Adipose tissue (tissue), 3 donors: Measurements from ENCODE around the gene TMPRSS9. TPM values are rescaled to one million over a fixed set of nuclear protein-coding genes. Genes with fewer than 3 reads are reported as not detected.
"Not testable (repeated sequence)": the region's sequence is repeated elsewhere in the genome, so short reads cannot be mapped to it uniquely, and the experiment has no call there.

Source experiments
- H3K27ac ChIP-seq: one replicate; pipeline ENCODE4 v1.5.1; 2013; ENCODE audit warnings: low read depth, low read length
- WGBS, 3 donors: extraction: QIAGEN DNeasy Blood & Tissue Kit; methylation state at CpG; one replicate each; pipeline ENCODE4 v1.1.7; 2013; 5-methylcytosine and 5-hydroxymethylcytosine counted together
- polyA plus RNA-seq, 3 donors: library from polyadenylated mRNA; stranded (reverse); fragments of 200-250 nt; gene quantifications; one replicate each; pipeline ENCODE4 v1.2.3, GENCODE V29; 2013
- donor health status: healthy with polysubstance abuse.
- donor health status: Bipolar disorder and iron deficiency.
- donor health status: healthy.

The TMPRSS9 gene
- polyA plus RNA-seq, 3 donors = 0.09 to 0.75 TPM; not detected in 1

DNA sequence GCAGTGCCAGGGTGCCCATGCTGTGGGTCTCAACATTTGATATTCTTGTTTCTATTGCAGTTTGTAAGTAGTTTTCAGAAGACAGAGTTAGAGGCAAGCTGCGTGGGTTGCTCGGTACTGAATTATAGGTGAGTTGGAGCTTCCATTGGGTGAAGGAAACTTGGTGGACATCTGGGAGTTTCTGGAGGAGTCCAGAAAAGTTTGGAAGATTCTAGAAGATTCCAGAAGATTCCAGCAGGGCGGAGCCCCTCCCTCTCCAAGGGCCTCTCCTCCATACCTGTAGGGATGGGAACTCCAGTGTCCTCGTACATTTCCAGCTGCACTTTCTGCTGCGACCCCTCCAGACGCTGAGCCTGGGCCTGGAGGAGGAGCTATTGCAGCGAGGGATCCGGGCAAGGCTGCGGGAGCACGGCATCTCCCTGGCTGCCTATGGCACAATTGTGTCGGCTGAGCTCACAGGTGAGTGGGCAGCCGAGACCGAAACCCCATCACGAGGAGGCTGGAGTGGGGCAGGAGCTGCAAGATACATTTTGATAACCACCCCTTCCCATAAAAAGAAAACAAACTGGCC is 38.8 kb downstream of the TMPRSS9 start:
- 82 to 89% (median 82%) methylated on average over 14 of the region's 14 CpGs for WGBS, 3 donors
- H3K27ac ChIP-seq = no peak overlapping the region

DNA sequence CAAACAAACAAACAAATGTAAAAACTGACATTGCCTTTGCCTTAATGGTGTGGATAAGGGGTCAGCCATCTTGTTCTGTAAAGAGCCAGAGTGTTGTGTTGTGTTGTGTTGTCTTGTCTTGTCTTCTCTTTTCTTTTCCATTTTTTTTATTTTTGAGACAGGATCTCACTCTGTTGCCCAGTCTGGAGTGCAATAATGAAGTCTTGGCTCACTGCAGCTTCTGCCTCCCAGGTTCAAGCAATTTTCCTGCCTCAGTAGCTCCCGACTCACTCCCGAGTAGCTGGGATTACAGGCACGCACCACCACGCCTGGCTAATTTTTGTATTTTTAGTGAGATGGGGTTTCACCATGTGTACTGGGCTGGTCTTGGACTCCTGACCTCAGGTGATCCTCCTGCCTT is 39.5 kb downstream of the TMPRSS9 start:
- H3K27ac ChIP-seq = no peak overlapping the region
- 96 to 98% (median 98%) methylated on average over 4 of the region's 4 CpGs for whole genome bisulfite sequencing, 3 donors

DNA sequence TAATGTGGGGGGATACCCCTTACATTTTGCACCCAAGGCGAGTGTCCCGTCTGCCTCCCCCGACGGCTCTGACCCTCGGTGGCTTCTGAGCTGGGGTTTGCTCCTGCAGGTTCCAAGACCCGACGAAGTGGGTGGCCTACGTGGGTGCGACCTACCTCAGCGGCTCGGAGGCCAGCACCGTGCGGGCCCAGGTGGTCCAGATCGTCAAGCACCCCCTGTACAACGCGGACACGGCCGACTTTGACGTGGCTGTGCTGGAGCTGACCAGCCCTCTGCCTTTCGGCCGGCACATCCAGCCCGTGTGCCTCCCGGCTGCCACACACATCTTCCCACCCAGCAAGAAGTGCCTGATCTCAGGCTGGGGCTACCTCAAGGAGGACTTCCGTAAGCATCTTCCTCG is 48.2 kb downstream of the TMPRSS9 start:
- H3K27ac ChIP-seq = no peak overlapping the region
- WGBS, 3 donors = 83% methylated on average over 25 of the region's 25 CpGs

DNA sequence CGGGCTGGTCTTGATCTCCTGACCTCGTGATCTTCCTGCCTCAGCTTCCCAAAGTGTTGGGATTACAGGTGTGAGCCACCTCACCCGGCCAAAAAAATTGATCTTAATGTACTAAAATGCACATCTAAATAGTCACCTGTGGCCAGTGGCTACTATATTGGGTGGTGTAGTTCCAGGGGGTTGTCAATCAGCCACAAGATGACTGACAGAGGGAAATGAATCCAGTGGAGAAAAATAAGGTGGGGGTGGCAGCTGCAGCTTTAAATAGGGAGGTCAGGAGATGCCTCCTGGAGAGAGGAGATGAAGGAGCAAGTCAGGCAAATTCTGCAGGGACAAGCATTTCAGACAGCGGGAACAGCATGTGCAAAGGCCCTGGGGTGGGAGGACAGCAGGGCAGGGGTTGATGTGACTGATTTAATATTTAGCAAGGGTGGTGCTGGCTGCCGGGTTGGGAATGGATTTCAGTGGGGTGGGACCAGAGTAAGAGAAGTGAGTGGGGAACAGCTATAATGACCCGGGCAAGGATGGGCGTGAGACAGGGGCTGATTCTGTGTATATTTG is 49.4 kb downstream of the TMPRSS9 start:
- H3K27ac ChIP-seq = no peak overlapping the region

DNA sequence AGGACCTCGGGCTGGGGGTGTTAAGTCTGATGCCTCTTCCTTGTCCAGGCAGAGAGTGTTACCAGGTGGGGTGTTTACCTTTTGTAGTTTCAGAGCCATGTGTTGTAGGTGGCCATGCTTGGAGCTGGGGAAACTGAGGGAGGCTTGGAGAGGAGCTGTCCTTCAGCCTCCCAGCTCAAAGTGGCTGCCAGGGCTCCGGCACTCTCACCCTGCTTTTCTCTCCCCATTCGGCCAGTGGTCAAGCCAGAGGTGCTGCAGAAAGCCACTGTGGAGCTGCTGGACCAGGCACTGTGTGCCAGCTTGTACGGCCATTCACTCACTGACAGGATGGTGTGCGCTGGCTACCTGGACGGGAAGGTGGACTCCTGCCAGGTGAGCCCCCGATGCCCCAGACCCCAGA is 50.0 kb downstream of the TMPRSS9 start:
- no peak overlapping the region for H3K27ac ChIP-seq
- WGBS, 3 donors = 93 to 95% (median 94%) methylated on average over 7 of the region's 7 CpGs

More for the DNA sequence above, 49.4 kb downstream of the TMPRSS9 start:
- 83 to 91% (median 89%) methylated on average over 7 of the region's 7 CpGs for WGBS, 3 donors

DNA sequence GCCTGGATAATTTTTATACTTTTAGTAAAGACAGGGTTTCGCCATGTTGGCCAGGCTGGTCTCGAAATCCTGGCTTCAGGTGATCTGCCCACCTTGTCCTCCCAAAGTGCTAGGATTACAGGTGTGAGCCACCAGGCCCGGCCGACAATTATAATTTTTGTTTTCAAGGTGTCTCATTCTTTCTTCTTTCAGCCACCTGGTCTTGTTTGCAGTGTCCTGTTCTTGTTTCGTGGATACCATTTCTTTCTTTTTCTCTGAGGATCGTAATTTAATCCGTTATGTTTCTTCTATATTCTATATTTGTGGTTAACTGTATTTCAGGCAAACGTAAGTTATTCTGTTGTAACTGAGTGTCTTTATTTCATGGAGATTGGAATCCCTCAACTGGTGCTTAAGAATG is 51.6 kb downstream of the TMPRSS9 start:
- WGBS, 3 donors = 85 to 91% (median 90%) methylated on average over 8 of the region's 8 CpGs
- no peak overlapping the region for H3K27ac ChIP-seq

DNA sequence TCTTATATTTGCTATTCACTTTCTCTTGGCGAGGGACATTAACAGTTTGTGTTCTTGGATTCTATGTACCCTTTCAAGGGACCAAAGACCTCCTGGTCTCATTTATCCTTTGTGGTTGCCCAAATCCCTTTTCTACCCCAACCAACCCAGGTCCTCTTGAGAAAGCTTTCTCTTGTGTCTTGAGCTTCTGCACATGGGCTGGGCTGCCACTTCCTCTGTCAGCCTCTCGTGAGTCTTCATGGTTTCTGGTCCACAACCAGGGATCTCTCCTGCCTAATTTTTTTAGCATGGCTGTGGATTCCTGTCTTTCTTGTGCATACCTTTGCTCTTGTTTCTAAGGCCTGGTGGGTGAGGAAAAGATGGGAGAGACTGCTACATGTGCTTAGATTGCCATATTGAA is 52.4 kb downstream of the TMPRSS9 start:
- no peak overlapping the region for H3K27ac ChIP-seq
- 52 to 62% (median 52%) methylated on average over 2 of the region's 2 CpGs for WGBS, 3 donors

DNA sequence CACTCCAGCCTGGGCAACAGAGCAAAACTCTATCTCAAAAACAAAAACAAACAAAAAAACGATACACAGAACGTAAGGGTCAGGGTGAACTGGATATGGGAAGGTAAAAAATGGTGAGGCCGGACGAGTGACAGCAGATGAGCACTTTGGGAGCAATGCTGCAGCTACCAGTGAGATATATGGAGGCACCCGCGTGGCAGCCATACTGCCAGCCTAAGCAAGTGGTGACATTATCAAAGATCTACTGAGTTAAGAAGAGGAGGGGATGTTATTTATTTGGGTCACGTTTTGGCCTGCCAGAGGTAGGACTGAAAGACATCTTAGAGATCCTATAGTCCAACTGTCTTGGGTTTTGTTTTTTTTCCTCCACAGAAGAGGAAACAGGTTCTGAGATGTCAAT is 53.1 kb downstream of the TMPRSS9 start:
- no peak overlapping the region for H3K27ac ChIP-seq
- 76 to 87% (median 76%) methylated on average over 7 of the region's 7 CpGs for WGBS, 3 donors

DNA sequence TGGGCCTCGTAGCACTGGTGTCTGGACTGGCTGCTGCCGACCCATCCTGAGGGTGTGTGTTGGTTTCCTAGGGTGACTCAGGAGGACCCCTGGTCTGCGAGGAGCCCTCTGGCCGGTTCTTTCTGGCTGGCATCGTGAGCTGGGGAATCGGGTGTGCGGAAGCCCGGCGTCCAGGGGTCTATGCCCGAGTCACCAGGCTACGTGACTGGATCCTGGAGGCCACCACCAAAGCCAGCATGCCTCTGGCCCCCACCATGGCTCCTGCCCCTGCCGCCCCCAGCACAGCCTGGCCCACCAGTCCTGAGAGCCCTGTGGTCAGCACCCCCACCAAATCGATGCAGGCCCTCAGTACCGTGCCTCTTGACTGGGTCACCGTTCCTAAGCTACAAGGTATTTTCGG is 53.6 kb downstream of the TMPRSS9 start:
- 87 to 94% (median 93%) methylated on average over 16 of the region's 16 CpGs for WGBS, 3 donors
- H3K27ac ChIP-seq = no peak overlapping the region

DNA sequence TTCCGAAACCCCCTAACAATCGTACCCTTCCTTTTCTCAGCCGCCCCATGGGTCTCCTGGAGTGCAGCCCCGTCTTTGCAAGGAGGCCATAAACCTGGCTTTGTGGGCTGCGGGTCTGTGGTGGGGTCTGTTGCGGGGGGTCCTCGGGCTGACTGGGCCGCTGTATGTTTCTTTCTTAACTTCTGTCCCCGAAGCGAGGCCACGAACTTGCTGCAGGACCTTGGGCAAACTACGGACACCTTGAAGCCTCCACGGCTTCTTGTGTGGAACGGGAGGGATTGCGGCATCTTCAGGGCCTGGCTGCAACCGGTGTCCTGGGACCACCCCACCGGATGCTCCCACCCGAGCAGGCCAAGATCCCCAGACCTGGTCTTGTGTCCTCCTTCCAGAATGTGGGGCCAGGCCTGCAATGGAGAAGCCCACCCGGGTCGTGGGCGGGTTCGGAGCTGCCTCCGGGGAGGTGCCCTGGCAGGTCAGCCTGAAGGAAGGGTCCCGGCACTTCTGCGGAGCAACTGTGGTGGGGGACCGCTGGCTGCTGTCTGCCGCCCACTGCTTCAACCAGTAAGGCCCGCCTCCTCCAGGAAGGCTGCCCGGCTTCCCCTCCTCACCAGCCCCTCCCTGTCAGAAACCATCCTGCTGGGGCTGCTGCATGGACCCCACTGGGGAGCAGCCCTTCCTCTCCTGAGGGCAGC is 55.4 kb downstream of the TMPRSS9 start:
- H3K27ac ChIP-seq = no peak overlapping the region
- 80 to 82% (median 81%) methylated on average over 29 of the region's 29 CpGs for WGBS, 3 donors

DNA sequence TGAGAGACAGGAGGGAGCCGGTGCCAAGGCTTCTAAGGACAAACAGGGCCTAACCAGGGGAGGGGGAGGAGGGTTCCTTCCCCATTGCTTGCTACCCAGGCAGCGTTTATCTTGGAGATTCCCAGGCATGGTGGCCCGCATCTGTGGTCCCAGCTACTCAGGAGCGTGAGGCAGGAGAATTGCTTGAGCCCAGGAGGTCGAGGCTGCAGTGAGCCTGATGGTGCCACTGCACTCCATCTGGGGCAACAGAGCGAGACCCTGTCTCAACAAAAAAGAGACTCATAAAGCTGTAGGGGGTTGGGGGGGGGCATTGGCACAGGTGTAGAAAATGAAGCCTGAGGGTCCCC is 55.9 kb downstream of the TMPRSS9 start:
- 67 to 76% (median 73%) methylated on average over 5 to 6 of the region's 6 CpGs for WGBS, 3 donors
- H3K27ac ChIP-seq = no peak overlapping the region

DNA sequence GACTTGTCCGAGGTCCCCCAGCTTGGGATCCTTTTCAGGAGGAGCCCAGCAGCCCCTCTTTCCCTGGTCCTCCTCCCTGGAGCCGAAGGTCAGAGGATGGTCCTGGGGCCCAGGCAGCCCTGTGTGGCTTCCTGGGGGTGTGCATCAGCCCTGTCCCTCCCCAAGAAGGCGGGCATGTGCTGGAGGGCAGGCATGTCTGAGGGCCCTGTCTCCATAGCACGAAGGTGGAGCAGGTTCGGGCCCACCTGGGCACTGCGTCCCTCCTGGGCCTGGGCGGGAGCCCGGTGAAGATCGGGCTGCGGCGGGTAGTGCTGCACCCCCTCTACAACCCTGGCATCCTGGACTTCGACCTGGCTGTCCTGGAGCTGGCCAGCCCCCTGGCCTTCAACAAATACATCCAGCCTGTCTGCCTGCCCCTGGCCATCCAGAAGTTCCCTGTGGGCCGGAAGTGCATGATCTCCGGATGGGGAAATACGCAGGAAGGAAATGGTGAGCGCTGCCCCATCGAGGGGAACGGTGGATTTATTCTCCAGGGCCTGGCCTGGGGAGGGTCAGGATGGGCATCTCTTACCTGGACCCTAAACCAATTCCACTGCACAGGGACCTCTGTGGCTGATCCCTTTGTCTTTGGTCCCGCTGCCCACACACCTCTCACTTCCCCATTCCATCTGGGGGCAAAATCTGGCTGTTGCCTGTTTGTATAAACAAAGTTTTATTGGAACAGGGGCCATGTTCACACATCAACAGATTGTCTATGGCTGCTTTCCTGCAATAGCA is 56.4 kb downstream of the TMPRSS9 start:
- WGBS, 3 donors = 75 to 80% (median 78%) methylated on average over 19 of the region's 19 CpGs
- no peak overlapping the region for H3K27ac ChIP-seq

DNA sequence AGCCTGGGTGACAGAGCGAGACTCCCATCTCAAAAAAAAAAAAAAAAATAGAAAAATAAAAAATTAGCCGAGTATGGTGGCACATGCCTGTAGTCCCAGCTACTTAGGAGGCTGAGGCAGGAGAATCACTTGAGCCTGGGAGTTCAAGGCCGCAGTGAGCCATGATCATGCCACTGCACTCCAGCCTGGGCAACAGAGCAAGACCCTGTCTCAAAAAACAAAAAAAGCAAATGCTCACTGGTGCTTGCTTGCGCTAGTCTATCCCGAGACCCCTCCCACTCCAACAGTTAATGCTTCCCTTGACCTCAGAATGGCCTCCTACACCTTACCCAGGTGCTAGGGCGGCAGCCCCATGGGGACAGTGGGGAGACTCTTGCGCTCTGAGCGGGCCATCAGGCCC is 57.4 kb downstream of the TMPRSS9 start:
- H3K27ac ChIP-seq = not testable (repeated sequence)
- 93 to 98% (median 98%) methylated on average over 8 of the region's 8 CpGs for WGBS, 3 donors

DNA sequence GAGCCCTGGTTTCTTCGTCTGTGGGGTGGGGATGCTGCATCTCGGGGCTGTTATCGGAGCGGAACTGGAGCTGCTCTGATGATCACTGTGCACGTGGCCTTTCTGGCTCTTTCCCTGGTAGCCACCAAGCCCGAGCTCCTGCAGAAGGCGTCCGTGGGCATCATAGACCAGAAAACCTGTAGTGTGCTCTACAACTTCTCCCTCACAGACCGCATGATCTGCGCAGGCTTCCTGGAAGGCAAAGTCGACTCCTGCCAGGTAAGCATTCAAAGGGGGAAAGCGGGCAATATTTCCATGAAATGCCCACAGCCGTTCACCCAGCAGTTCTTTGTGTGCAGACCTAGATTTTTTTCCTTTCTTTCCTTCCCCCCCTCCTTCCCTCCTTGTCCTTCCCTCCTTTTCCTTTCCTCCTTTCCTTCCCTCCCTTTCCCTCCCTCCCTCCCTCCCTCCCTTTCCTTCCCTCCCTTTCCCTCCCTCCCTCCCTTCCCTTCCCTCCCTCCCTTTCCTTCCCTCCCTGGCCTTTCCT is 57.9 kb downstream of the TMPRSS9 start:
- WGBS, 3 donors = 81 to 94% (median 86%) methylated on average over 13 of the region's 13 CpGs
- H3K27ac ChIP-seq = no peak overlapping the region

DNA sequence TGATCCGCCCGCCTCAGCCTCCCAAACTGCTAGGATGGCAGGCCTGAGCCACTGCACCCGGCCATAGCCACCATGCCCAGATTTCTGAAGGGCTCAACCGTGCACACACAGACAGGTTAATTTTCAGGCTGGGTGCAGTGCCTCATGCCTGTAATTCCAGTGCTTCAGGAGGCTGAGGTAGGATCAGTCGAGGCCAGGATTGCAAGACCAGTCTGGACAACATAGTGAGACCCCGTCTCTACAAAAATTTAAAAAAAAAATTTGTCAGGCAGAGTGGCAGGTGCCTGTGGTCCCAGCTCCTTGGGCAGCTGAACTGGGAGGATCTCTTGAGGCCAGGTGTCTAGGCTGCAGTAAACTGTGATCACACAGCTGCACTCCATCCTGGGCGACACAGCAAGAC is 59.7 kb downstream of the TMPRSS9 start:
- H3K27ac ChIP-seq = no peak overlapping the region
- 90 to 95% (median 93%) methylated on average over 7 of the region's 7 CpGs for WGBS, 3 donors

DNA sequence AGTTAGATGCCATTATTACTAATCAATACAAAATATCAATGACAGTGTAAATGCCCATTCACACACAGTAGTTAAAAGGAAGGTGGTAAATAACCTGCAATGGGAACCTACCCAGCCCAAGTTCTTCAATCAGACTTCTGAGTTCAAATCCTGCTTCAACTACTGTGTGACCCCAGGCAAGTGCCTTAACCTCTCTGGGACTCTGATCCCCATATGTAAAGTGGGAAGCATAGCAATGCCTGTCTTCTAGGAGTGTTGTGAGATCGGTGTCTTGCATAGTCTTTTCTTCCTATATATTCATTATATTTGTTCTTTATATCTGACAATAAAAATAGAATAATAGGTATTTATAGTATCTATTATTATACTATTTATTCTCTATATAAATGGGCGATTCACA is 60.4 kb downstream of the TMPRSS9 start:
- H3K27ac ChIP-seq = no peak overlapping the region
- 85 to 99% (median 96%) methylated on average over 2 of the region's 2 CpGs for WGBS, 3 donors

DNA sequence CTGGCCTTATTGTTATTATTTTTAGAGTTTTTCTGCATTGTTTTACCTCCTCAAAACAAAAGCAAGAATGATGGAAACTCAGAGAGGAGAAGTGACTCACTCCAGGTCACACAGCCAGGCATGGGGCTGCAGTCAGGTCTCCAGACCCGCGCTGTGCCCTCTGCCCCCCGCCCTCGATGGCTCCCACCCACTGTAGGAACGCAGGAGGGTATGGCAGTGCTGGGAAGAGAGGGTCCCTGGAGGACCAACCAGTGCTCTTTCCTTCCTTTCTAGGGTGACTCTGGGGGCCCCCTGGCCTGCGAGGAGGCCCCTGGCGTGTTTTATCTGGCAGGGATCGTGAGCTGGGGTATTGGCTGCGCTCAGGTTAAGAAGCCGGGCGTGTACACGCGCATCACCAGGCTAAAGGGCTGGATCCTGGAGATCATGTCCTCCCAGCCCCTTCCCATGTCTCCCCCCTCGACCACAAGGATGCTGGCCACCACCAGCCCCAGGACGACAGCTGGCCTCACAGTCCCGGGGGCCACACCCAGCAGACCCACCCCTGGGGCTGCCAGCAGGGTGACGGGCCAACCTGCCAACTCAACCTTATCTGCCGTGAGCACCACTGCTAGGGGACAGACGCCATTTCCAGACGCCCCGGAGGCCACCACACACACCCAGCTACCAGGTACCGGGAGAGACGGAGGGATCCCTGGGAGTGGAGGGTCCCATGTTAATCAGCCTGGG is 61.7 kb downstream of the TMPRSS9 start:
- no peak overlapping the region for H3K27ac ChIP-seq
- 85 to 89% (median 88%) methylated on average over 23 of the region's 23 CpGs for WGBS, 3 donors

DNA sequence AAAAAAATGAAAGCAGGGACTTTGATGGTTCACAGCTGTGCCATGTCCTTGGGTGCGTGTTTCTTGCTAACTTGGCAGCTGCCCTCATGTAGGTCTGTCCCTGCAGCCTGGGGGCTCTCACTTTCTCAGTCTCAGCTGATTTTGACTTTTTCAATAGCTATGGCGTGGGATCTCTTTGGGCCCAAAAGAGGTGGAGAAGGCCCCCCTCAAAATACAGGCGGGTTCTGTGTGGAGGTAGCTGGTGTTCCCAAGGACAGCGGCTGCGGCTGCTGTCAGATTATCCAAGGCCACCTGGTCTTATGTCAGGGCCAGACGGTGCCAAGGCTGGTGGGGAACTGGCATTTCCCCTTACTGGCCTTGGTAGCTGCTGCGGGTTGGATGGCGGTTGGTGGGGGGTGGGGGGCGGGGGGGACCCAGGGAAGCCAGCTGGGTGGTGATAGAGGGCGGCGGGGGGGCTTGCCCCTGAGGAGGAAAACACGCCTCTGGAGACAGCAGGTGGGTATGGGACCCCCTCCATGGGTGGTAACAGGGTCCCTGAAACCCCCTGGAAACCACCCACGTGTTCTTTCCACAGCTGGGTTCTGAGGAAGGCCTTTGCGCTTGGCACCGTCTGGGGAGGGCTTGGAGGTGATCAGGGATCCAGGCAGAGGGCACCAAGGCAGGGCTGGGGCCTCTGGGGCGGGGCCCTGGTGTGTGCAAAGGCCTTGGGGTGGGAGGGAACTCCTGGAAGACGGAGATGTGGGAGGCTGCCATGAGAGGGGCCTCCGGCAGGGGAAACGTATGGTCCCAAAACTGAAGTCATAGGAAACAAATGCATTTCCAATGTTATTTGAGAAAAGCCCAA is 63.2 kb downstream of the TMPRSS9 start:
- H3K27ac ChIP-seq = no peak overlapping the region
- WGBS, 3 donors = 32 to 58% (median 50%) methylated on average over 15 to 19 of the region's 19 CpGs
